ENCODE data around the gene RMDN2.

- TF ChIP-seq CTCF (IDR thresholded peaks at IDR 0.05) (no peak), ZFX (IDR thresholded peaks at IDR 0.05; ENCODE audit: borderline replicate concordance) (no peak)
These were observed 140.5 kb downstream of the RMDN2 start for GRCh38 chr2:38065502-38066135.

Measured in 22Rv1 (cell line).